HepG2 (cell line): ENCODE results near the gene ATP5PF.

ENCODE experiments used
- ATRX ChIP-seq: sonication (generic); formaldehyde crosslinking; IDR thresholded peaks from 2 replicates; pipeline ENCODE4 v1.4.0; 2020; ENCODE audit warnings: missing genetic modification reagents, borderline replicate concordance
- CTCF ChIP-seq: sonication (generic); formaldehyde crosslinking; IDR thresholded peaks from 2 replicates; pipeline ENCODE4 v1.5.0; 2020; ENCODE audit warnings: mild to moderate bottlenecking, missing genetic modification reagents, moderate library complexity
- PHF20 ChIP-seq: sonication (generic); formaldehyde crosslinking; IDR thresholded peaks from 2 replicates; pipeline ENCODE4 v1.5.0; 2020; ENCODE audit warnings: mild to moderate bottlenecking, missing genetic modification reagents
- TBX2 ChIP-seq: sonication (generic); formaldehyde crosslinking; IDR thresholded peaks from 2 replicates; pipeline ENCODE4 v1.5.0; 2020; ENCODE audit warnings: missing genetic modification reagents, mild to moderate bottlenecking, borderline replicate concordance
- ZFP36 ChIP-seq: fragments of 150-350 bp; IDR thresholded peaks from 2 replicates; pipeline ENCODE4 v1.6.1; 2018; ENCODE audit warnings: borderline replicate concordance, low read length, low read depth; ENCODE audit not compliant: partially characterized antibody
- ZNF772 ChIP-seq: sonication (generic); formaldehyde crosslinking; IDR thresholded peaks from 2 replicates; pipeline ENCODE4 v1.5.0; 2020; ENCODE audit warnings: mild to moderate bottlenecking, missing genetic modification reagents
- TF ChIP-seq, protein P1 (sequence below): IDR thresholded peaks from 2 replicates; pipeline ENCODE4 v1.6.1; 2012; ENCODE audit warnings: inconsistent platforms

DNA sequence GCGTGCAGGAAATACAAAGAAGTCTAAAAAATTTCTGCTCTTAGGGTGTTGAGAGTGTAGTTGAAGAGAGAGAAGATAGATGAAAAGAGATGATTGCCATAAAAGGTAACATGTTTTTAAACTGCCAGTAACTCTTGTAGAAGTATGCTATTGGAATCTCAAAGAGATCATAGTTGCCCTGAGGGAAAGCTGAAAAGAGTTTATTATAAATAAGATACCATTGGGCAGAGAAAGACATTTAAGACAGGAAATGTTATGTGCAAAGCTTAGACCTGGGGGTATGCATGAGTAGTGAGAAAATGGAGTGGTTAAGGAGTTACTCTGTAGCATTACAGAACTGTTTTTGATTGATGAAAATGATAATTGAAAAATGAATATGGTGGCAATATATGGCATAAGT lies 17.7 kb upstream of the ATP5PF start:
- no peak for TF ChIP-seq TBX2 (CRISPR knock-in tag)
- no peak for TF ChIP-seq CTCF (CRISPR knock-in tag)
- TF ChIP-seq, protein P1, sequence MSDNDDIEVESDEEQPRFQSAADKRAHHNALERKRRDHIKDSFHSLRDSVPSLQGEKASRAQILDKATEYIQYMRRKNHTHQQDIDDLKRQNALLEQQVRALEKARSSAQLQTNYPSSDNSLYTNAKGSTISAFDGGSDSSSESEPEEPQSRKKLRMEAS, result no peak
- TF ChIP-seq PHF20 (CRISPR knock-in tag), result no peak
- TF ChIP-seq ATRX (CRISPR knock-in tag), result no peak
- TF ChIP-seq ZNF772 (CRISPR knock-in tag), result no peak
- no peak for TF ChIP-seq ZFP36
